ENCODE data around the gene FAM120A. TPM values are rescaled to one million over a fixed set of nuclear protein-coding genes. Genes with fewer than 3 reads are reported as not detected.

FAM120A gene
- total RNA-seq, 1 experiment from 2014 or later: 73.3 TPM

Other genes with a start within 250 kb of the FAM120A start
- gene FAM120AOS, start 1.9 kb downstream of the FAM120A start, total RNA-seq (2014; rRNA removed; shearing (Covaris generic)): 29.2 and 29.3 TPM in 2 replicates
- gene PHF2, start 124.9 kb downstream of the FAM120A start, total RNA-seq (2014; rRNA removed; shearing (Covaris generic)): 14.3 and 19.9 TPM in 2 replicates

Measured in SJSA1 (cell line).